LNCAP (cell line): ENCODE results near the gene ATP1A2.

Source experiments
- CTCF ChIP-seq: fragments of 450-650 bp; IDR thresholded peaks from 2 replicates; pipeline ENCODE4 v1.5.1; 2017; ENCODE audit warnings: mild to moderate bottlenecking

ATP1A2 gene

DNA sequence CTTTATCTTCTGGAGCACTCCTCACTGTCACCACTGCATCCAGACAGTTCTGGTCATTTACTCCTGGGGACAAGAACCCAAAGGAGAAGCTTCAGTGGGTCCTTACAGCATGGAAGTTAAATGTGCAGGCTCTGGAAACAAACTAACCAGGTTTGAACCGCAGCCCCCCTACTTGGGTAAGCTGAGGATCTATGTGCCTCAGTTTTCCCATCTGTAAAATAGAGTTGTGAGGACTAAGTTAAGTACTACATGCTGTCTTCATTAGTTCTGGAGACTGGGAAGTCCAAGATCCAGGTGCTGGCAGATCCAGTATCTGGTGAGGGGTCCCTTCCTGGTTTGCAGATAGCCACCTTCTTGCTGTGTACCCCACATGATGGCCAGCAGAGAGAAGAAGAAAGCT, 8.0 kb upstream of the ATP1A2 start:
- TF ChIP-seq CTCF: no peak

DNA sequence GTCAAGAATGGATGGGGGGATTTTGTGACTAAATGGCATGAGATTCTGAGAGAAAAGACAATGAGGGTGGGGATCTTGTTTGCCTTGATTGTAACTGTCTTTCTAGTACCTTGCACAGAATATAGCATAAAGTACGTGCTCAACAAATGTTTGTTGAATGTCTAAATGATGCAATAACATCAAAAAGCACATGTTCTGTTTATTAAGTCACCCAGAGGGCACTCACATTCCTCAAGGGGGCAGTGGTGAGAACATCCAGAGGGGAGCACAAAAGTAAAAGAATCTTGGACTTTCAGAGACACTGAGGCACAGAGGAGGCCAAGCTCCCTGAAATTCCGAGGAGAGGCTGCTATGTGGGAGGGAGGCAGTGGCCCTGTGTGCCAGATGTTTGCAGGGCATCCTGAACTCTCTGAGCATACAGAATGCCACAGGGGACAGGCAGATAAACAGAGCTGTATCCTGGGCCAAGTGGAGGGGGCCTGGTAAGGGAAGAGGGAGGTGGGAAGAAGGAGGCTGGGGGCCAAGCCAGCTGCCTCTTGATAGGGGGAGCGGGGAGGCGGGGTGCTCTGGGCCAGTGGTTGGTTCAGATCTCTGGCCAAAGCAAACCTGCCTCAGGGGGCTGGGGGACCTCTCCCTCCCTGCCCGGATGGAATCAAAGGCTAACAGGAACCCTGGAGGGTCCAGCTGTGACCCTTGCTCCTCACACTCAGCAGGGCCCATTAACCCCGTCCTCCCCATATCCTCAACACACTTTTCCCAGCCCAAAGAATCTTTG, 6.5 kb upstream of the ATP1A2 start:
- peak; percentile 53 for TF ChIP-seq CTCF

DNA sequence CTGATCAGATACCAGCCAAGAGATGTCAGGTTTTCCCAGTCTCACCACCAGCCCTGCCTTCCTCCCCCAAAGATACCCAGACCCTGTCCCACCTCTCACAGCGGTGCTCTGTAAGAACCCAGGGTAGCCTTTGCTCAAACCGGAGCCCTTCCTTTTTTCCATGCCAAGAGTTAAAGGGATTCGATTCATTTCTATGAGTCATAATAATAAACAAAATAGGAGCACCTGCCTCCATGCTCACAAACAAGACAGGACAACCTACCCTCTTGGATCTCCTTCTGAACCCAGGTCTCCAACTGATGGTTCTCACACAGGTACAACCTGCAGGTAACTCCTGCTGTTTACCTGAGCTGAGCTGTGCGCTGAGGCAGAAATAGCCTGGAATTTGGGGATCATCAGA, 5.9 kb upstream of the ATP1A2 start:
- no peak for TF ChIP-seq CTCF

DNA sequence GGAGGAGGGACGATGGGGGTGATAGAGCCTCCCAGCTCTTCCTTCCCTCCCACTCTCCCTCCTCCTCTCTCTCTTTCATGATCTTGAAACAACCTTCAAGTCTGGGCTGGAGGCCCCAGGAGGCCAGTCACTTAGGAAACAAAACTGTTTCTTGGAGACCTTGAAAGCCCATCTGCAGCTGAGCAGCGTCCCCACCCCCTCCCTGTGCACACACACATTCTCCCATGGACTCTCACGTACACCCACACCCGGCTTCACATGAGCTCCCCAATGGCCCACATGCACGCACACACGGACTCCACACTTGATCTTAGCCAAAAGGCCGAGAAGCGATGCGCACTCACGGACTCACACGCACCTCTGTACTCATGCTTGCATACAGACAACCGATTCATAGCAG, 3.2 kb upstream of the ATP1A2 start:
- no peak for TF ChIP-seq CTCF

DNA sequence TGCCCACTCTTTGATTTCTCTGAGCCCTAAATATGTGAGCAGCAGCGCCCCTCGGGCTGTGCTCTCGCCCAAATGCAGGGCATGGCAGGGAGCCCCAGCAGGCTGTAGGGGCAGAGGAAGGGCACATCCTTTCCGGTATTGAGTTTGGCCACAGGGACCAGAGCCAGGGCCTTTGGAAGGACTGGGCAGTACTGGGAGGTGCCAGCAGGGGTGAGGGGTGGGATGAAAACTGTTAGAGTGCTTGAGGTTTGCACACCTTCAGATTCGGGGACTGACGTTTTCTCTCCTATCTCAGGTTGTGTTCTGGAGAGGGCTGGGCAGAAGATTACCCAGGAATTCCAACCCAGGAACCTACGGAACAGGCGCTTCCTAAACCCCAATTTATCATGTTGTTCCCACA, 2.2 kb upstream of the ATP1A2 start:
- no peak for TF ChIP-seq CTCF

DNA sequence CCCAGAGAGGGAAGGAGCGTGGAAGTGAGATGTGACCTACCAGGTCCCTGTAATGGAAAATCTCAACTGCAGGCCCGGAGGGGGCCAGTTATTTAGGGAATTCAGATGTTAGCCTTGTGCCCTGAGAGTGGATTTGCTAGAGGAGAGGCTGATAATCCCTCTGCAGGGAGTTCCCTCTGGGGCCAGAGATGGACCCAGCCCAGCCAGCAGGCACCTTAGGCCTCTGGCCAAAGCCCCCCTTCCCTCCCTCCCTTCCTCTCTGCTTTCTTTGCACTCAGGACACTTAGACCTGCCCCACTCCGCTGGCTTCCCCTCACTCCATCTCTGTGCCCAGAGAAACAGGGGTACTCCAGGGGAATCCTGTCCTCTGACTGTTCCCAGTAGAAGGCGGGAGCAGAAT, 1.5 kb upstream of the ATP1A2 start:
- no peak for TF ChIP-seq CTCF

DNA sequence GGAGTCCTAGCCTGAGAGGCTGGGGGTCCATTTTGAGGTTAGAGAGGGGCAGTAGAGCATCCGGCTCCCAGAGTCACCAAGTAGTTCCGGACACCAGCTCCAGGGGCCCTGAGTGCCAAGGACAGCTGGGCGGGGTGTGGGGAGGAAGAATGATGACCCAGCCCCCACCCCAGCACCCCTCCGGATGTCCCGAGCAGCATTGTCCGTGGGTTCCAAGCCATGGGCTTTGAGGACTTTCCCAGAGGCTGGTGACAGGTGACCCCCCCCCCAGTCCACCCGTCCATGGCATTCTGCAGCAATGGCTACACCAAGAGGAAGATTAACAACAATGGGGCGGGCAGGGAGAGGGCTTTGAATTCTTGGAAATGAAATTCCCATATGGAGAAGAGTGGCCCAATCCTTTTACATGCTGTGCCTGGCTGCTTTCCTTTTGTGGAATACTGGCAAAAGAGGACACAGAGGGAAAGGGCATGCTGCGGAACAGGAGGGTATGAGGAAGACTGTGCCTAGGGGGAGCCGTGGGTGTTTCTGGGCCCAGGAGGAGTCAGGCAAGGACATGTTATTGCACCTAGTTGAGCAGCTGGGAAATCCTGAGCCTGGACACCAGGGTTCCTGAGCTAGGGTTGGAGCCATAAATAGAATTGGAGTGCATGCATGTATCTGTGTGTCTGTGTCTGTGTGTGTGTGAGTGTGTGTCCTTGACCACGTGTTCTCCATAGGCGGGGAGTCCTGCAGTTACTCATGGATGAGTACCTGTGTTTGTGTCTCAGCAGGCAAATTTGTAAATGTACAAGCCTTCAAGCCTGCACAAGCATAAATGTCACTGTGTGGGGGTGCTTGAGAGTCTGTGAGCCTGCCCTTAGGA, 956 bp downstream of the ATP1A2 start:
- no peak for TF ChIP-seq CTCF
